K562 (cell line): ENCODE results near the gene EQTN. TPM values are rescaled to one million over a fixed set of nuclear protein-coding genes. Genes with fewer than 3 reads are reported as not detected.

ENCODE experiments used
- ATAC-seq: fragments of 200-7000 bp; cut with Tn5 transposase; 3 replicates; pipeline ENCODE4 v1.9.1; 2020; ENCODE audit warnings: moderate library complexity
- BruUV-seq: library from RNA; stranded (reverse); fragments of 400-500 nt; replicated peaks from 2 replicates; lab custom pipeline; 2021; lab: Mats Ljungman, UMichigan
- CTCF ChIA-PET: fragments of 300-600 bp; formaldehyde crosslinking; extraction: SDS; loops from one replicate; lab custom pipeline; 2021; ENCODE audit warnings: low intra/inter-chr PET ratio; lab: Yijun Ruan, JAX
- POLR2A ChIA-PET: fragments of 300-600, 350-650 bp; sonication (Branson Sonifier 250); formaldehyde crosslinking; extraction: SDS; loops from one replicate; lab custom pipeline; 2021; ENCODE audit warnings: antibody characterized with exemption, inconsistent platforms; lab: Yijun Ruan, JAX
- DNase-seq, 4 experiments: peaks; one replicate each; pipeline versions ENCODE4 v3.0.0 to v3.0.0-alpha.2; 2011 to 2018; ENCODE audit warnings: low spot score in 3 of 4, mixed read lengths in 3 of 4; ENCODE audit errors: extremely low read depth in 1 of 4
- FAIRE-seq: peaks from 2 replicates; lab custom pipeline; 2011; peaks lifted over from hg19 to GRCh38; lab: Jason Lieb, UNC
- H2AFZ ChIP-seq: 2 replicates; pipeline ENCODE4 v1.6.0; 2011; ENCODE audit warnings: low read depth, low read length, control low read depth, inconsistent platforms
- H3K27ac ChIP-seq: fragments of 200-600 bp; 3 replicates; pipeline ENCODE4 v1.8.0; 2011; ENCODE audit warnings: low read depth, mild to moderate bottlenecking, control low read depth, inconsistent platforms, low read length, moderate library complexity, mixed read lengths; ENCODE audit errors: extremely low read depth
- H3K27me3 ChIP-seq, 2 experiments: fragments of 300-600 bp in 1 of 2; 2 replicates in 1 of 2; 3 replicates in 1 of 2; pipeline versions ENCODE4 v1.6.0 to v1.8.0; 2011; ENCODE audit warnings: inconsistent platforms in 2 of 2, low read length in 2 of 2, mild to moderate bottlenecking in 1 of 2, mixed read lengths in 1 of 2, moderate library complexity in 1 of 2; ENCODE audit not compliant: control insufficient read depth in 2 of 2, insufficient read depth in 2 of 2
- H3K36me3 ChIP-seq: fragments of 300-600 bp; 3 replicates; pipeline ENCODE4 v1.8.0; 2011; ENCODE audit warnings: mild to moderate bottlenecking, low read length, inconsistent platforms; ENCODE audit not compliant: control insufficient read depth, insufficient read depth
- H3K4me1 ChIP-seq, 2 experiments: fragments of 200-600 bp in 1 of 2; replicated peaks in 1 of 2; 2 replicates in 1 of 2; 3 replicates in 1 of 2; pipeline versions ENCODE4 v1.5.1 to v1.8.0; 2011; ENCODE audit warnings: inconsistent platforms in 2 of 2, low read length in 2 of 2, mild to moderate bottlenecking in 1 of 2, mixed read lengths in 1 of 2, moderate library complexity in 1 of 2; ENCODE audit not compliant: control insufficient read depth in 2 of 2, insufficient read depth in 2 of 2
- H3K4me2 ChIP-seq: 2 replicates; pipeline ENCODE4 v1.6.1; 2011; ENCODE audit warnings: low read length, control low read depth, inconsistent platforms, mixed read lengths; ENCODE audit not compliant: insufficient read depth
- H3K4me3 ChIP-seq: fragments of 200-600 bp; sonication (generic), shearing (Covaris generic); 2 replicates; pipeline ENCODE4 v1.5.1; 2016; ENCODE audit warnings: control low read depth, inconsistent platforms
- H3K79me2 ChIP-seq: fragments of 200-600 bp; 3 replicates; pipeline ENCODE4 v1.8.0; 2011; ENCODE audit warnings: low read length, inconsistent platforms; ENCODE audit not compliant: control insufficient read depth, insufficient read depth
- H3K9ac ChIP-seq, 2 experiments: 2 replicates each; pipeline versions ENCODE4 v1.6.0 to v1.6.1; 2011; ENCODE audit warnings: low read depth in 2 of 2, low read length in 2 of 2, control low read depth in 1 of 2, inconsistent platforms in 1 of 2, mild to moderate bottlenecking in 1 of 2, mixed read lengths in 1 of 2; ENCODE audit not compliant: insufficient read depth in 1 of 2
- H3K9me1 ChIP-seq: one replicate; pipeline ENCODE4 v1.6.0; 2011; ENCODE audit warnings: inconsistent platforms, mild to moderate bottlenecking, low read length, moderate library complexity; ENCODE audit not compliant: control insufficient read depth, insufficient read depth
- H3K9me3 ChIP-seq: replicated peaks from 2 replicates; pipeline ENCODE4 v1.5.1; 2011; ENCODE audit warnings: low read depth, low read length, inconsistent platforms; ENCODE audit not compliant: control insufficient read depth, insufficient read depth
- H4K20me1 ChIP-seq: replicated peaks from 2 replicates; pipeline ENCODE4 v1.6.1; 2011; ENCODE audit warnings: low read length, inconsistent platforms, mixed read lengths; ENCODE audit not compliant: control insufficient read depth, insufficient read depth
- EHMT2 ChIP-seq: fragments of 450-650 bp; IDR thresholded peaks from 2 replicates; pipeline ENCODE4 v1.6.1; 2018; ENCODE audit warnings: antibody characterized with exemption
- HMG20B ChIP-seq: fragments of 250-450 bp; sonication (Bioruptor Pico); IDR thresholded peaks from 2 replicates; pipeline ENCODE4 v1.5.0; 2021; ENCODE audit warnings: mild to moderate bottlenecking
- MAFF ChIP-seq: IDR thresholded peaks from 2 replicates; pipeline ENCODE4 v1.6.1; 2012; ENCODE audit warnings: low read length, improper control_type of control experiment
- MAZ ChIP-seq, 2 experiments: fragments of 450-650 bp in 1 of 2; sonication (generic) in 1 of 2; formaldehyde crosslinking; IDR thresholded peaks in 1 of 2; conservative IDR thresholded peaks in 1 of 2; 2 replicates each; pipeline versions ENCODE4 v1.4.0 to v1.5.0; 2020; ENCODE audit warnings: mild to moderate bottlenecking in 1 of 2, missing genetic modification reagents in 1 of 2
- MCM7 ChIP-seq, 2 experiments: fragments of 450-650 bp; IDR thresholded peaks; 2 replicates each; pipeline ENCODE4 v1.6.1; 2016 to 2018
- MEIS2 ChIP-seq: fragments of 450-650 bp; IDR thresholded peaks from 2 replicates; pipeline ENCODE4 v1.6.1; 2014; ENCODE audit warnings: mild to moderate bottlenecking; ENCODE audit not compliant: partially characterized antibody
- NKRF ChIP-seq: fragments of 450-650 bp; IDR thresholded peaks from 2 replicates; pipeline ENCODE4 v1.6.1; 2016; ENCODE audit warnings: borderline replicate concordance
- NR2F6 ChIP-seq: fragments of 450-650 bp; formaldehyde crosslinking; IDR thresholded peaks from 2 replicates; pipeline ENCODE4 v1.4.0; 2020; ENCODE audit warnings: mild to moderate bottlenecking
- POLR2G ChIP-seq: fragments of 200-400 bp; formaldehyde crosslinking; IDR thresholded peaks from 2 replicates; pipeline ENCODE4 v1.6.1; 2017; ENCODE audit warnings: low read depth, mild to moderate bottlenecking, antibody characterized with exemption, low read length, moderate library complexity
- RAD21 ChIP-seq, 2 experiments: fragments of 250-450 bp in 1 of 2; fragments of 450-650 bp in 1 of 2; sonication (Bioruptor Pico) in 1 of 2; formaldehyde crosslinking in 1 of 2; IDR thresholded peaks in 1 of 2; conservative IDR thresholded peaks in 1 of 2; 2 replicates each; pipeline versions ENCODE4 v1.4.0 to v1.8.0; 2020 to 2022; ENCODE audit warnings: mild to moderate bottlenecking in 2 of 2, moderate library complexity in 1 of 2
- RFX1 ChIP-seq: fragments of 450-650 bp; IDR thresholded peaks from 2 replicates; pipeline ENCODE4 v1.6.1; 2016; ENCODE audit warnings: mild to moderate bottlenecking, moderate library complexity
- RHOXF2B ChIP-seq: fragments of 250-450 bp; sonication (Bioruptor Pico); conservative IDR thresholded peaks from 2 replicates; pipeline ENCODE4 v1.5.1; 2021
- STAT5A ChIP-seq: IDR thresholded peaks from 2 replicates; pipeline ENCODE4 v1.6.1; 2012; ENCODE audit warnings: low read length, inconsistent platforms, borderline replicate concordance
- ZNF24 ChIP-seq: fragments of 450-650 bp; IDR thresholded peaks from 2 replicates; pipeline ENCODE4 v1.6.1; 2016
- ZNF561 ChIP-seq: fragments of 450-650 bp; formaldehyde crosslinking; conservative IDR thresholded peaks from 2 replicates; pipeline ENCODE4 v1.4.0; 2020; ENCODE audit warnings: mild to moderate bottlenecking, moderate library complexity
- ZNF586 ChIP-seq: fragments of 450-650 bp; formaldehyde crosslinking; conservative IDR thresholded peaks from 2 replicates; pipeline ENCODE4 v1.4.0; 2020; ENCODE audit warnings: mild to moderate bottlenecking, moderate library complexity
- ZSCAN32 ChIP-seq: fragments of 450-650 bp; formaldehyde crosslinking; IDR thresholded peaks from 2 replicates; pipeline ENCODE4 v1.4.0; 2020; ENCODE audit warnings: mild to moderate bottlenecking, moderate library complexity
- WGBS: fragments of 100-300 bp; shearing (Covaris generic); methylation state at CpG from one replicate; pipeline ENCODE4 v1.1.6; 2016; ENCODE audit warnings: low coverage, mixed read lengths; ENCODE audit not compliant: insufficient coverage; ENCODE audit errors: missing lambda C conversion rate; 5-methylcytosine and 5-hydroxymethylcytosine counted together
- in situ Hi-C: fragments of 300-500 bp; cut with MboI; formaldehyde crosslinking; loops from 4 replicates; pipeline ENCODE4 v1.15.0; 2018; ENCODE audit warnings: inconsistent platforms, mixed read lengths
- intact Hi-C: fragments of 100-400 bp; cut with micrococcal nuclease; formaldehyde crosslinking; loops from 2 replicates; pipeline ENCODE4 v1.14.2; 2022
- polyA plus RNA-seq, 8 experiments: library from polyadenylated mRNA; depleted of rRNA in 4 of 8; stranded (reverse) in 5 of 8; unstranded in 3 of 8; fragments of >200 nt; fragmentation: Nextera tagmentation in 2 of 8; fragmentation: Illumina TruSeq in 1 of 8; extraction: Ambion mirVana in 2 of 8; extraction: Trizol in 1 of 8; gene quantifications; 2 replicates each; pipeline versions ENCODE4 v1.2.1 to v1.2.3, GENCODE V29; 2011 to 2014; ENCODE audit warnings: inconsistent platforms in 1 of 8, missing spikeins in 1 of 8
- total RNA-seq, 7 experiments: library from RNA; depleted of rRNA in 6 of 7; stranded (reverse); fragments of >200 nt in 6 of 7; fragmentation: Illumina TruSeq in 2 of 7; extraction: Trizol in 2 of 7; gene quantifications; 2 replicates each; pipeline versions ENCODE4 v1.2.1 to v1.2.3, GENCODE V29; 2011 to 2021; ENCODE audit warnings: low replicate concordance in 1 of 7
- TF ChIP-seq, protein P1 (sequence below): fragments of 250-450 bp; sonication (Bioruptor Pico); IDR thresholded peaks from 2 replicates; pipeline ENCODE4 v1.5.0; 2021; ENCODE audit warnings: mild to moderate bottlenecking, borderline replicate concordance

Gene EQTN
- total and polyA plus RNA-seq, 9 of the 15 experiments (the other 6 are each of a cell fraction or from before 2014, with no cell fraction given), result 0.15 to 0.33 (median 0.18) TPM; not detected in 4

DNA sequence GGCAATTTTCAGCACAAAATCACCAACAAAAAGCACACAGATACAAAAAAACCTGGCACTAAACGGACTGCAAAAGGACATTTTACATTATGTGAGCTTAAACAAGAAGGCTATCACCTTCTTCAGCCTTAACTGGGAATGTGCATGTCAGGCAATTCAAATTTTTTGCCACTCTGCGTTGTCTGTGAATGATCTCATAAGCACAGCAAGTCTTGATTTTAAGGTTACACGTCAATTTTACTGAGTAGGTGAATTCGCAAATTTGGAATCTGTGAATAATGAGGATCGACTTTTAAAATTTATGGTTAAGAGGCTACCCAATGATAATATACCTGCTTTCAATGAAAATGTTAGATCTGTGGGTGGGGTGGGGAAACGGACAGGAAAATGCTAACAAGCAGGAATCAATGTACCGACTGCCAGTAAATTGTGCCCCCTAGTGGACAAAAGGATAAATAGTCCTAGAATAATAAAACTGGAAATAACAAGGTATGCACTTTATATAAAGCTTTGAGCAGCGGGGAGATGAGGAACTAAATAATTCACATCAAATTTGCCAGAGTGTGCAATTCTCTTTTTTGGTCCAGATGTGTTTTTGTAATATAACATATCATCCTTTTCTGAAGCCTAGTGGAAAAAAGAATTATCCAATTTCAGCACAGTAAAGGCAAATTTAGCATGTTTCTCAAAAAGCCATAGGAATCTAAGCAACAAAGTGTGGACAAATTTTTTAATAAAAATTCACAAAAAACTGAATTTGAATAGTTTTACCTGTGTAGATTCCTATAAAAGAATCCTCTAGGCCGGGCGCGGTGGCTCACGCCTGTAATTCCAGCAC is 20.5 kb downstream of the EQTN start (continued):
- TF ChIP-seq ZNF24 (no peak), RAD21 (CRISPR knock-in tag; conservative IDR thresholded peaks at IDR 0.05 in 1 of 2, IDR thresholded peaks at IDR 0.05 in 1 of 2) (peak; percentile 45 to 55)

DNA sequence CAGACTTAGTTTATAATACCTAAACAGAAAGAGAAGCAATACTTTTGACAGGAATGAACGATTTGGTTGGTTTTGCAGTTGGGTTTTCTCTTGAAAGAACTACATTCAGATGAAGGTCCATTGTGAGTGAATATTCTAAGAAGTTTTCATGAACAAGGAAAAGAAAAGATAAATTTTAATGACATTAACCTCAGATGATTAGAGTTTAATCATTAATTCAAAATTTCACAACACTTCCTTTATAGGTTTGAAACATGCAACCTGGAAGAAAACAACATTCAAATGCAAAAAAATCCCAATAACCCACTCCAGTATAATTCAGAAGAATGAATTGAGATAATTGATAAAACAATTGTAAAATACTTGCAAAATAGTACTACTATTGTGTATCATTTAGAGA is 23.8 kb downstream of the EQTN start:
- CTCF ChIA-PET, result no interaction called here
- TF ChIP-seq HMG20B (CRISPR knock-in tag) (no peak), STAT5A (no peak), EHMT2 (no peak), NR2F6 (CRISPR knock-in tag) (no peak), RFX1 (no peak), POLR2G (no peak), ZNF561 (CRISPR knock-in tag) (no peak), MAZ (CRISPR knock-in tag; conservative IDR thresholded peaks at IDR 0.05 in 1 of 2, IDR thresholded peaks at IDR 0.05 in 1 of 2) (no peak), ZNF586 (no peak), MAFF (no peak), RHOXF2B (CRISPR knock-in tag) (no peak), ZSCAN32 (CRISPR knock-in tag) (no peak), MCM7 (IDR thresholded peaks at IDR 0.05) (no peak), MEIS2 (no peak), NKRF (no peak)
- TF ChIP-seq, protein P1, sequence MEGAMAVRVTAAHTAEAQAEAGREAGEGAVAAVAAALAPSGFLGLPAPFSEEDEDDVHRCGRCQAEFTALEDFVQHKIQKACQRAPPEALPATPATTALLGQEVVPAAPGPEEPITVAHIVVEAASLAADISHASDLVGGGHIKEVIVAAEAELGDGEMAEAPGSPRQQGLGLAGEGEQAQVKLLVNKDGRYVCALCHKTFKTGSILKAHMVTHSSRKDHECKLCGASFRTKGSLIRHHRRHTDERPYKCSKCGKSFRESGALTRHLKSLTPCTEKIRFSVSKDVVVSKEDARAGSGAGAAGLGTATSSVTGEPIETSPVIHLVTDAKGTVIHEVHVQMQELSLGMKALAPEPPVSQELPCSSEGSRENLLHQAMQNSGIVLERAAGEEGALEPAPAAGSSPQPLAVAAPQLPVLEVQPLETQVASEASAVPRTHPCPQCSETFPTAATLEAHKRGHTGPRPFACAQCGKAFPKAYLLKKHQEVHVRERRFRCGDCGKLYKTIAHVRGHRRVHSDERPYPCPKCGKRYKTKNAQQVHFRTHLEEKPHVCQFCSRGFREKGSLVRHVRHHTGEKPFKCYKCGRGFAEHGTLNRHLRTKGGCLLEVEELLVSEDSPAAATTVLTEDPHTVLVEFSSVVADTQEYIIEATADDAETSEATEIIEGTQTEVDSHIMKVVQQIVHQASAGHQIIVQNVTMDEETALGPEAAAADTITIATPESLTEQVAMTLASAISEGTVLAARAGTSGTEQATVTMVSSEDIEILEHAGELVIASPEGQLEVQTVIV (CRISPR knock-in tag), result no peak
- no peaks in the 10 kb centered on the region for H3K36me3 ChIP-seq
- H2AFZ ChIP-seq, result no peak overlapping the region
- ATAC-seq (no peak), DNase-seq (no peak), FAIRE-seq (no peak)
- no peak overlapping the region for H3K27ac ChIP-seq
- intact Hi-C loops, result no loop called here
- no peaks in the 10 kb centered on the region for H3K79me2 ChIP-seq
- H3K9me1 ChIP-seq, result no peaks in the 10 kb centered on the region
- H4K20me1 ChIP-seq, result no peaks in the 10 kb centered on the region
- no peak overlapping the region for H3K4me3 ChIP-seq
- no peaks in the 10 kb centered on the region for H3K9me3 ChIP-seq
- no CpG with 5 or more reads among the region's 1 CpG for WGBS
- no peaks in the 10 kb centered on the region for H3K27me3 ChIP-seq
- in situ Hi-C loops, result no loop called here
- no peak overlapping the region for H3K4me2 ChIP-seq
- POLR2A ChIA-PET, result no interaction called here
- no peaks in the 10 kb centered on the region for H3K4me1 ChIP-seq
- no TSS peak for BruUV-seq
- H3K9ac ChIP-seq, result no peak overlapping the region
